ENCODE data around the gene FPGT. TPM values are rescaled to one million over a fixed set of nuclear protein-coding genes. Genes with fewer than 3 reads are reported as not detected.
A peak's percentile ranks its signal among the peaks of the same experiment; 100 is the strongest.
"Not testable (repeated sequence)": the region's sequence is repeated elsewhere in the genome, so short reads cannot be mapped to it uniquely, and the experiment has no call there.

FPGT gene
- total RNA-seq (ENCODE audit: insufficient read depth, low replicate concordance) = 33.0 TPM

DNA sequence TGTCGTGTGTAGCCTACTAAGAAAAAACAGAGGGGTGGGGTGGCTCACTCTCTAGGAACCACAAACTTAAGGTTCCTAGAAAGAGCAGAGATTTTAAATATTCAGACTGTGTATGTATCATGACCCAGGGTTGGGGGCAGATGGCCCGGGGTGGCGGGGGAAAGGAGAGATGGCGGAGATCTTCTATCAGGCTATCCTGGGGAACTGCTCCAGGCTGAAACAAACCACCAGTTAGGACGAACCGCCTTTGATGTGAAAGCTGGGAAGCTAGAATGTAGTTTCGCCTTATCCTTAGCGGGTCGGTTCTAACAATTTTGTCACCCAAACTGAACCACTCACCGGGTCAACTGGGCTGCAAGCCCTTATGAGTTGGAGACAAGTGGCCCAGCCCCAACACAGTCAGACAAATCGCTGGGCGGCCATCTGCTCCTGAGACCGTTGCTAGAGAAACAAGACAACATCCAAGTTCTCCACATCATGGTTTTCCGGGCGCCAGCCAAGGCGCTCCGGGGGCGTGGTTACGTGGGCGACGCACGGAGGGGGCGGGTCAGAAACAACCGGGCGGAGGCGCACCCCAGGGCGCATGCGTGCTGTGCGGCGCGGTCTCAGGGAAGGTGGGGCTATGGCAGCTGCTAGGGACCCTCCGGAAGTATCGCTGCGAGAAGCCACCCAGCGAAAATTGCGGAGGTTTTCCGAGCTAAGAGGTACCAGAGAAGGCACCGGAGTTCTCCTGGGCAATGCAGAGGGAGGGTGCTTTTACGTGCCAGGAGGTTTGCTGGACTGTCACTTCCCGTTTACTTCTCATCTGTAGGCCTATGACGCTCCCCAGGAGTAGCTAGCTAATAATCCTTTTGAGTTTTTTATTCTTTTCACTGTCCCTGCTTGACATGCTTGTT is at the start of gene FPGT, which contains the start of gene LRRIQ3:
Gene FPGT, plus strand, starts transcription at position 586 of the 896 bp plus-strand sequence. Its CDS starts 37 bp downstream, at position 623.
Gene LRRIQ3, minus strand, starts transcription at position 520 of the 896 bp plus-strand sequence. CDS start 14,492 bp downstream, outside the sequence.
- DNase-seq (ENCODE audit: low spot score) = peak; percentile 98

DNA sequence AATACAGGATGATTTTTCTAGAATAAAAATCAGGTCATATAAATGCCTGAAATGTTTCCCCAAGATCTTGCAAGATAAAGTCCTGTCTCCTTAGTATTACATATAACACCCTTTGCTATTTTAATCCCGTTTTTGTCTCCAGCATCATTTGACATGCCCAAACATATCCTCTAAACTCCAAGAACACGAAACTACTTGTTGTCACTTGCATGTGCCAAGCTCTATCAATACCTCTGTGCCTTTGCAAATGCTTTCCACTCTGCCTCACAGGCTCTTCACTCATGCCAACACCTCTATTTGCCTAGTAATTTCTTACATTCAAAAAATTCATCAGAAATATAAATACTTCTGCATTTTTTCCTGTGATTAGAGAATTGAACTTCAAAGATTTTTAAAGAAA is 38.0 kb upstream of the FPGT start:
- DNase-seq (ENCODE audit: low spot score) = no peak

DNA sequence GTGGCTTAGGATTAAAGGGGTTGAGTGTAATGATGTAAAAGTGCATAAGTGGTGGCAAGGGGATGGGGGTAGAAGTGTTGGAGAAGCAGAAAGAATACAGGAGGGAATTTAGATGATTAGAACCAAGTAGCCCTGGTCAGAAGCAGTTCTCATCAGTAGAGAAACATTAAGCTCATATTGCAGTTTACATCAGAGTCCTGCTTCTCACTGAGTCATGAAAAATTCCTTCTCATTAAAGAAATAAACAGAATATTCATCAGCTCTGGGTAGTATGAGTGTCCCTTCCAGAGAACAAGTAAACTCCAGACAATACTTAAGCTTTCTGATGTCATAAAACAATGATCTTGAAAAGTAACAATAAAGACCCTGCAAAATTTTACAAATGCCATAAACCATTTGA is 36.5 kb upstream of the FPGT start:
- DNase-seq (ENCODE audit: low spot score) = no peak

DNA sequence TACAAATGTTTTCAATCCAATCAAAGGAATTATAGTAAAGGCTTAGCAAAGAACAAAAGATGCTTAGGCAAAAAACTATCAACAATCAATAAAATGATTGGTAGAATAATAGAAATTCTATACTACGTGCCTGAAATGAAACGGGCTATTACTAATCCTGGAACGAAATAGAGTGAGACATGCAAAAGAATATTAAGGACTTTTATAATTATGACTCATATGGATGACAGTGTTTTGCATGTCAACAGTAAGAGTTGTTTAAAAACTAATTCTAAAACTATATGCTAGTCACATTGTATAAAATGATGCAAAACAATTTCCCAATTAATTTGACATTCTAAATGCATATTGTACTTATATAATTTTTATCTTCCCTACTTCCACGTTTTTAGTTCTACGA is 35.7 kb upstream of the FPGT start:
- DNase-seq (ENCODE audit: low spot score) = no peak

DNA sequence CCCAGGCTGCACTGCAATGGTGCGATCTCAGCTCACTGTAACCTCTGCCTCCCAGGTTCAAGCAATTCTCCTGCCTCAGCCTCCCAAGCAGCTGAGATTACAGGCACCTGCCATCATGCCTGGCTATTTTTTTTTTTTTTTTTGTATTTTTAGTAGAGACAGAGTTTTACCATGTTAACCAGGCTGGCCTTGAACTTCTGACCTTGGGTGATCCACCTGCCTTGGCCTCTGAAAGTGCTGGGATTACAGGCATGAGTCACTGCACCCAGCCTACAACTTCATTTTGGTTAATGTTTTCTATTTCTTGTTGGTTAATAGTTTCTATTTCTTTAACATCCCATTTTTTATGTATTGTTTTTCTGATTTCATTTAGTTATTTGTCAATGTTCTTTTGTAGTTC is 23.6 kb upstream of the FPGT start:
- not testable (repeated sequence) for DNase-seq (ENCODE audit: low spot score)

DNA sequence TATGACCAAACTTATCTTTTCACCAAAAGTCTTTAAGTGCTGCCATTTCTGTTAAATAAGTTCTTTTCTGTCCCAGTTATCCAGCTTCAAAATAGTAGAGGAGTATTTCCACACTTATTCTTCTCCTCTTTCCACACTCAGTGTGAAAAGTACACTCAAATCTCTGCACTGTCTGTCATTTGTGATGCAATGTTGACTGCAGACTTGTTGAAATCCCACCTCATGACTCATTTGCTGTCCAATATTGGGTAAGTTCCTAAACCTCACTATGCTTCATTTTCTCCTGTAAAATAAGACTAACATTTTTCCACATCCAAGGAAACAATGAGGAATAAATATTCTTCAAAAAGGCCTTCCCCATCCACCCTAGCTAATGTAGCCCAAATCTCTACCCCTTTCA is 17.6 kb upstream of the FPGT start:
- DNase-seq (ENCODE audit: low spot score) = no peak

DNA sequence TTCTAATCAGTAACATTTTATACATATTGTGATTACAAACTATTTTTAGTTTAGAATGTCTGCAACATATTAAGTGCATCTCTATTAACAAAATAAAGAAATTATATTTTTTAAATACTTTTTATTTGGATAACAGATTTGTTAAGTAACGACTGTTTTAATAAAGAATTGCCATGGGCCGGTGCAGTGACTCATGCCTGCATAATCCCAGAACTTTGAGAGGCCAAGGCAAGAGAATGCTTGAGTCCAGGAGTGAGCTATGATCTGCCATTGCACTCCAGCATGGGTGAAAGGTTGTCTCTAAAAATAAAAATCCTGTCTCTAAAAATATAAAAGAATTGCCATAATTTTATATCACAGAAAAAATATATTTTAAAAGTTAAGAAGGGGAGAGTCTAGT is 4.1 kb upstream of the FPGT start:
- peak; percentile 30 for DNase-seq (ENCODE audit: low spot score)

DNA sequence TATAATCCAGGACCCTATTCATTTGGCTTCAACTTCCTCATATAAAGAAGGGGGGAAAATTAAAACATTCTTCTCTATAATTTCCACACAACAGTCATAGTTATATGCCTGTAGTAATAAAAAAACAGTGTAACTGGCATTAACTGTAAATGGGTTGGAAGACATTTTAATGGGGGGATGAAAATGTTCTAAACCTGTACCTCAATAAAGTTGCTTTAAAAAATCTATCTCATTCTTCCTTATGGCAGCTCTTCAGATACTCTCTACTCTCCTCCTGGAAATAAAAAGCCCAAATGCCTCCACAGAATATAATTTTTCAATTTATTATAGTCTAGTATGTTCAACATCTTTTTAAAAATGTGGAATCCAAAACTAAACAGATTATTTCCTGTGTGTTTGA is 2.7 kb upstream of the FPGT start:
- DNase-seq (ENCODE audit: low spot score) = no peak

DNA sequence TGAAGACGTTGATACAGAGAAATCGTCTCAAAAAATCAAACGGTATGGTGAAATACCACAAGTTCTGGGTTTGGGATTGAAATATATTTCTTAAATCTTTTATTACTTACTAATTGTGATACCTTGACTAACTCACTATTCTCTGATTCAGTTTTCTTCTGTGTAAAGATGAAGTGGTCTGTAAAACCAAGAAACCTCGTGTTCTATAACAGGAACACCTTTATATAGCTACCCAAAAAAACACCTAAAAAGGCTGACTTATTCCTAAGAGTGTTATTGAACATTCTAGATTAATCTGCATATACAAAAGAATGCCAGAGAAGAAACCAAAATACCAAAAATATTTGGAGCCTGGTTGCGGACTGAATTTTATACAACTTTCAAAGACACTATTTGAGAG is 787 bp upstream of the FPGT start:
- no peak for DNase-seq (ENCODE audit: low spot score)

DNA sequence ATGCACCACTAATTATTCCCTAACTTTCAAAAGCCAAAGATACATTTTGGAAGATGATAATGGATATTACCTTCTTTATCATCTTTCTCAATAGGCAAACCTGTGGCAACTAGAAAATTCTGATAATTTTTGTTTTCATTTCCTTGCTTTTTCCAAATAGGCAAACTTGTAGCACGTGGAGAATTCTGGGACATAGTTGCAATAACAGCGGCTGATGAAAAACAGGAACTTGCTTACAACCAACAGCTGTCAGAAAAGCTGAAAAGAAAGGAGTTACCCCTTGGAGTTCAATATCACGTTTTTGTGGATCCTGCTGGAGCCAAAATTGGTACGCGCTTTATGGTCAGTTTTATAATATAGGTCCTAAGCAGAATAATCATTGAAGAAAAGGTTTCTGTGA is 1.5 kb downstream of the FPGT start:
- peak; percentile 23 for DNase-seq (ENCODE audit: low spot score)

DNA sequence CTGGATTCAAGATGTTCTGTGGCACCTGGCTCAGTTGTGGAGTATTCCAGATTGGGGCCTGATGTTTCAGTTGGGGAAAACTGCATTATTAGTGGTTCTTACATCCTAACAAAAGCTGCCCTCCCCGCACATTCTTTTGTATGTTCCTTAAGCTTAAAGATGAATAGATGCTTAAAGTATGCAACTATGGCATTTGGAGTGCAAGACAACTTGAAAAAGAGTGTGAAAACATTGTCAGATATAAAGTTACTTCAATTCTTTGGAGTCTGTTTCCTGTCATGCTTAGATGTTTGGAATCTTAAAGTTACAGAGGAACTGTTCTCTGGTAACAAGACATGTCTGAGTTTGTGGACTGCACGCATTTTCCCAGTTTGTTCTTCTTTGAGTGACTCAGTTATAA is 7.2 kb downstream of the FPGT start:
- peak; percentile 57 for DNase-seq (ENCODE audit: low spot score)

DNA sequence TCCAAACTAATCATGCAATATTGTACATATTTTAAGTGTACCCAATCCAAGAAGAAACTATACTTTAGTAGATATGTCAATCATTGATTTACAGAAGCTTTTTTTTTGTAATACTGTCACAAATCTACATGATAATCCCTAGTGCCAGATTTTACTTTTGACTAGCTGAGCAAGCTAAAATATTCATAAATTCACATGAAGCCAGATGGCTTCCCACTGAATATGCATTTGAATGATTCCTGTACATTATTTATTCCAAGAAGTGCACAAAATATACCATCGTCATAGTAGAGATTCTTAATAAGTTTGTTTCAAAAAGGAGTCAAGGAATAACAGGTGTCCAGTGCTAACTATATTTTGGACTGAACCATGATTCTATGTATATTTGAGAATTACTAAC is 17.2 kb downstream of the FPGT start:
- no peak for DNase-seq (ENCODE audit: low spot score)

DNA sequence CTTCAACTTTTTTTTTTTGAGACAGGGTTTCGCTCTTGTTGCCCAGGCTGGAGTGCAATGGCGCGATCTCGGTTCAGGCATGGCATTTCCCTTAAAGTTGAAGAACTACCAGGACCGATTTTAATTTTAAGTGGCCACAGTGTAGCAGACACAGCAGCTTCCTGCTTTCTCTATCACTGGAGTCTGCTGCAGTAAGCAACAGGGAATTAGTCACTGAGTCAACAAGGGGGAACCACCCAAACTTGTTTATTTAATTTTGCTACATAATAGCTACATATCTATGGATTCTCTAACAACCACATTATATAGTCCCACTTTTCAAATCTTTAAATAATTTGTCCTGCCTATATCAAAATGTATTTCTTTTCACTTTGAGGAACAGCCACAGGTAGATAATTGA is 24.7 kb downstream of the FPGT start:
- DNase-seq (ENCODE audit: low spot score) = no peak

DNA sequence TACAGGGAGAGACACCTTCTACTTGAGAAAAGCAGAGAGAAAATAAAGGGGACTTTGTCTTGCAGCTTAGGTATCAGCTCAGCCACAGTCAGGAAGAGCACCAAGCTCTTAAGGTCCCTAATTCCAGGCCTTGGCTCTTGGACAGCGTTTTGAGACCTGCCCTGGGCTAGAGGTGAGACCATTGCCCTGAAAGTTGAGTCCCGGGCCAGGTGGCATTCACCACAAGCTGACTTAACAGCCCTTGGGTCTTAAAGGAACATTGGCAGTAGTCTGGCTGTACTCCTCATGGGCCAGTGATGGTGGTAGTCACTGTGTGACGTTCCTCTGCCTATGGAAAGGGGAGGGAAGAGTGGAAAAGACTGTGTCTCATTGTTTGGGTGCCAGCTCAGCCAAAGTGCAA is 25.4 kb downstream of the FPGT start:
- no peak for DNase-seq (ENCODE audit: low spot score)

DNA sequence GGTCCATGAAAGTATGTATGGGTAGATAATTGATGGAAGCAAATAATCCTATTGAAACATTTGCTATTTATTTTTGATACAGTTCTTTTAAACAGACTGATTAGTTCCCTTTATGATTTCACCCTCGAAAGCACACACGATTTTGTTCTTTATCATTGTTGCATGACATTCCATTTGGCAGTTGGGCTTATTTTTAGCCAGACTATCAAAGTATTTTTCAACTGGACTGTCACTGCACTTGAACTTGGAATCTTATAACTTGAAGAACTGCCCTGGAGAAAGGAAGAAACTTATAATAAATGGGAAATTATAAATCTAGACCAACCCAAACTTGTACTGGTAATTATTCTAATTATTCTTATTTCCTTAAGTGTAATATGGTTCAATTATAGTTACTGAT is 37.1 kb downstream of the FPGT start, which contains the start of gene TNNI3K:
Gene TNNI3K, plus strand, starts transcription at position 235 of the 400 bp plus-strand sequence. Its CDS starts 65 bp downstream, at position 300.
- no peak for DNase-seq (ENCODE audit: low spot score)

DNA sequence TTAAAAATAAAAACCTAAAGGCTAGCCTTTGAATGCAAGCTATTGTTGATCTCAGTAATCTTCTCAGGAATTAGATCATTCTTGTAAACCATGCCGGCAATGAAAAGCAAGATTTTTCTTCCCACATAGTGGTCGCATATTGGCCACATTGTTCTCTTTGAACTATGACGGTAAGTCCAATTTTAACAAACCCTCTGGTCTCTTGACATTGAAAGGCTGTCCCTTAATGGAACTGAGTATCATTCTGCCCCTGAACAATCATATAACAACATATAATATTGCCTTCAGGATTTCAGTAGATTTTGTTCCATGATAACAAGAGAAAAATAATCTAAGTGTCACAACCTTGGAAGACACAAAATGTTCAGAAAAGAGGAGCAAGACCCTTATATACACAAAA is 38.4 kb downstream of the FPGT start:
- DNase-seq (ENCODE audit: low spot score) = no peak

DNA sequence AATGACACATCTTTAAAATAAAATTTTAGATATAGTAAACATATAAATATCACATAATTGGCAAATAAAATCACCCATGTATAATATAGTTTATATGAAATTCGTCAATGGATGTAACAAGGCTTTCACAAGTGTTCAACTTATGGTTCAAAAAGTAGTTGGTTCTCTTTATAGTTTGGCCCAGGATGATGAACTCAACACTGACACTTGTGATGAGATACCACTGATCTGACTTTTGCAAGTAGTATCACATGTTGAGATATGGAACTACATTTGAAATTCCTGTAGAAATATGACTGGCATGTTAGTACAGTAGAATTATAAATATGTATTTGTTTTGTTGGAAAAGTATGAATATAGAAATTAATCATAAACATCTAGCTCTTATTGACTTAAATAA is 39.0 kb downstream of the FPGT start:
- DNase-seq (ENCODE audit: low spot score) = no peak

DNA sequence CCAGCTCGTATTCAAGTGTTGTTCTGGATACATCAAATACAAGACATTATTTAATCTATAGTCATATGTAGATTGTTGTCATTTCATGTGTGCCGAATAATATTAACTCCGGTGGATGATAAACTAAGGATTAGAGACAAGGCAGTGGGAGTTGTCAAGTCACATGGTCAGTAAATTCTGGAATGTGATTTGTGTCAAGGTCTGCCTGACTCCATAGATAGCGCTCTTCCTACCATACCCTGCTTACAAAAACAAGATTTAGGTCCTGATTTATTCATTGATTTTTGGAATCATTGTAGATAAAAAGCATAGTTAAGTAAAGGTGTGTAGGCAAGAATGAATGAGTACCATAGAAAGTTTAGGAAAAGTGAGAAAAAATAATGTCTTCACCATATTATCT is 39.7 kb downstream of the FPGT start:
- no peak for DNase-seq (ENCODE audit: low spot score)

DNA sequence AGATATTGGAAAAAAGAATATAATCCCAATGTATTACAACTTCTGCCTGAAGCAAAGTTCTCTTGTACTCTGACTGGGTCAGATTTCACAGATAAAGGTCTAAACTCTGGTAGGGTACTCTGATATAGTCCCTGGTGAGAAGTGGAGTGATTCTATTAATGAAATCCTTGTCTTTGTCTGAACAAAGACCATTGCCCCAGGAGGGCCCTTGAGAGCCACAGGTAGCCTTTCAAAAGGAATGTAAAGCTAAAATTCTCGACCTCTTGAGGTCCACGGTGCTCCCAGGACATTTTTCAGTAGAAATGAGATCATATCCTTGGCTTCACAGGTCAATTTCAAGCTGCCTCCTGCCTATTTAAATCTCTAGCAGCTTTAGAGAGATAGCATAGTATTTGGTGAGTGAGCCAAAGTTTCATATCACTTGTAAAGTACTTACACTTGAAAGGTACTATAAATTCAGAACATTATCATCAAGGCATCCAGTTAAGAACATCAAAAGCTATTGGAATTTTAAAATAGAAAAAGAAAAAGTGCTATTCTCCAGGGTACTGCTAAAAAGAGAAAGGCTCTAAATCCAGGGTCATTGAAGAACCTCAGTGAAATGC is 47.2 kb downstream of the FPGT start:
- DNase-seq (ENCODE audit: low spot score) = peak; percentile 90

DNA sequence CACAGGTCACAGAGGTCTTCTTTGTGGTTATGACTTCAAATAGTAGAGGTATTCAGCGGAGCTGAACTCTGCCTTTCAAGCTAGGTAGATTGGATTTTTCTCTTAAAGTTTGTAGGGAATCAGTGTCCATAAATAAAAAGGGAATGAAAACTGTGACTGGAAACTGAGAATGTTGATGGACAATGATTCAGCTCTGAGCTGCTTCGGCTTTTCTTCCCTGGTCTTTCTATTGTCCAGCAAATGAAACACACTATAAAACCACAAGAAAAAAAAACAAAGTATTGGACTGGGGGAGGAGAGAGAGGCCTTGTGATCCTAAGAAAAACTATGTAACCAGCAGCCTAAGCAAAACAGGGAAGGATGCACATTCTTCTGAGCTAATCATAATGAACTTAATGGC is 48.3 kb downstream of the FPGT start:
- DNase-seq (ENCODE audit: low spot score) = peak; percentile 36

DNA sequence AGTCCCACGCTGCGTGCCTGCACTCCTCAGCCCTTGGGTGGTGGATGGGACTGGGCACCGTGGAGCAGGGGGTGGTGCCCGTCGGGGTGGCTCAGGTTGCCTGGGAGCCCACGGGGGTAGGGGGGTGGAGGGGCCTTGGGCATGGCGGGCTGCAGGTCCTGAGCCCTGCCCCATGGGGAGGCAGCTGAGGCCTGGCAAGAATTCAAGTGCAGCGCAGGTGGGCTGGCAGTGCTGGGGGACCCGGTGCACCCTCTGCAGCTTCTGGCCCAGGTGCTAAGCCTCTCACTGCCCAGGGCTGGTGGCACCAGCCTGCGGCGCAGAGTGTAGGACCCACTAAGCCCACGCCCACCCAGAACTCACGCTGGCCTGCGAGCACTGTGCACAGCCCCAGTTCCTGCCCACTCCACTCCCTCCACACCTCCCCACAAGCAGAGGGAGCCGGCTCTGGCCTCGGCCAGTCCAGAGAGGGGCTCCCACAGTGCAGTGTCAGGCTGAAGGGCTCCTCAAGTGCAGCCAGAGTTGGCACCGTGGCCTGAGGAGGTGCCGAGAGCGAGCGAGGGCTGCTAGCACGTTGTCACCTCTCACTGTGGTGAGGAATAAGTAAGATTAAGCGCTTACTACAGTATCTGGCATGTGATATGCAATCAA is 50.0 kb downstream of the FPGT start:
- no peak for DNase-seq (ENCODE audit: low spot score)

DNA sequence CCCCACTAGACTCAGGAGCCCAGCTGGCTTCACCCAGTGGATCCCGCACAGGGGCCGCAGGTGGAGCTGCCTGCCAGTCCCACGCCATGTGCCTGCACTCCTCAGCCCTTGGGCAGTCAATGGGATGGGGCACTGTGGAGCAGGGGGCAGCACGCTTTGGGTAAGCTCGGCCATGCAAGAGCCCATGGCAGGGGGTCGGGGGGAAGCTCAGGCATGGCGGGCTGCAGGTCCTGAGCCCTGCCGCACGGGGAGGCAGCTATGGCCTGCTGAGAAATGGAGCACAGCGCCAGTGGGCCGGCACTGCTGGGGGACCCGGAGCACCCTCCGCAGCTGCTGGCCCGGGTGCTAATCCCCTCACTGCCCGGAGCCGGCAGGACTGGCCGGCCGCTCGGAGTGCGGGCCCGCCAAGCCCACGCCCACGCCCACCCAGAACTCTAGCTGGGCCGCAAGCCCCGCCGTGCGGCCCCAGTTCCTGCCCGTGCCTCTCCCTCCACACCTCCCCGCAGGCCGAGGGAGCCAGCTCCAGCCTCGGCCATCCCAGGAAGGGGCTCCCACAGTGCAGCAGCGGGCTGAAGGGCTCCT is 55.3 kb downstream of the FPGT start:
- not testable (repeated sequence) for DNase-seq (ENCODE audit: low spot score)

All from umbilical cord (tissue), 2 donors.